GM23338 (cell line): ENCODE data around the gene FMO3.

Experiments used
- CREB1 ChIP-seq: fragments of 250-450 bp; sonication (Bioruptor Pico); IDR thresholded peaks from 2 replicates; pipeline ENCODE4 v1.5.0; 2020; ENCODE audit warnings: low read depth, mild to moderate bottlenecking, moderate library complexity
- ETS1 ChIP-seq: IDR thresholded peaks from 2 replicates; pipeline ENCODE4 v1.6.1; 2016; ENCODE audit warnings: antibody characterized with exemption
- EZH2 ChIP-seq: fragments of 200-600 bp; sonication (generic); IDR thresholded peaks from one replicate; pipeline ENCODE4 v1.8.0; 2017; ENCODE audit warnings: antibody characterized with exemption, mild to moderate bottlenecking, low read depth; ENCODE audit not compliant: unreplicated experiment
- EZH2phosphoT487 ChIP-seq: fragments of 200-600 bp; sonication (generic); IDR thresholded peaks from one replicate; pipeline ENCODE4 v1.8.1; 2018; ENCODE audit warnings: antibody characterized with exemption; ENCODE audit not compliant: unreplicated experiment
- JUNB ChIP-seq: IDR thresholded peaks from one replicate; pipeline ENCODE4 v1.6.1; 2016; ENCODE audit warnings: antibody characterized with exemption; ENCODE audit not compliant: unreplicated experiment
- NANOG ChIP-seq: IDR thresholded peaks from 2 replicates; pipeline ENCODE4 v1.6.1; 2016; ENCODE audit warnings: antibody characterized with exemption, borderline replicate concordance
- POLR2AphosphoS5 ChIP-seq: IDR thresholded peaks from 2 replicates; pipeline ENCODE4 v1.6.1; 2016; ENCODE audit warnings: antibody characterized with exemption, low read depth
- REST ChIP-seq: IDR thresholded peaks from one replicate; pipeline ENCODE4 v1.6.1; 2018; ENCODE audit warnings: antibody characterized with exemption; ENCODE audit not compliant: unreplicated experiment
- STAT1 ChIP-seq: IDR thresholded peaks from one replicate; pipeline ENCODE4 v1.6.1; 2016; ENCODE audit warnings: antibody characterized with exemption; ENCODE audit not compliant: unreplicated experiment
- ZNF114 ChIP-seq: fragments of 250-450 bp; sonication (Bioruptor Pico); IDR thresholded peaks from 2 replicates; pipeline ENCODE4 v1.5.0; 2020; ENCODE audit warnings: mild to moderate bottlenecking, moderate library complexity
- ZNF331 ChIP-seq: fragments of 250-450 bp; sonication (Bioruptor Pico); IDR thresholded peaks from 2 replicates; pipeline ENCODE4 v1.5.0; 2020; ENCODE audit warnings: low read depth, mild to moderate bottlenecking, moderate library complexity
- ZNF462 ChIP-seq: fragments of 250-450 bp; sonication (Bioruptor Pico); IDR thresholded peaks from 2 replicates; pipeline ENCODE4 v1.5.0; 2020; ENCODE audit warnings: mild to moderate bottlenecking, moderate library complexity
- TF ChIP-seq, protein P1 (sequence below), 2 experiments: fragments of 200-600 bp in 1 of 2; sonication (generic) in 1 of 2; conservative IDR thresholded peaks; 2 replicates each; pipeline versions ENCODE4 v1.5.1 to v1.6.1; 2016 to 2017; ENCODE audit warnings: antibody characterized with exemption in 2 of 2, low read depth in 2 of 2, mild to moderate bottlenecking in 2 of 2, moderate library complexity in 1 of 2

- TF ChIP-seq, protein P1, sequence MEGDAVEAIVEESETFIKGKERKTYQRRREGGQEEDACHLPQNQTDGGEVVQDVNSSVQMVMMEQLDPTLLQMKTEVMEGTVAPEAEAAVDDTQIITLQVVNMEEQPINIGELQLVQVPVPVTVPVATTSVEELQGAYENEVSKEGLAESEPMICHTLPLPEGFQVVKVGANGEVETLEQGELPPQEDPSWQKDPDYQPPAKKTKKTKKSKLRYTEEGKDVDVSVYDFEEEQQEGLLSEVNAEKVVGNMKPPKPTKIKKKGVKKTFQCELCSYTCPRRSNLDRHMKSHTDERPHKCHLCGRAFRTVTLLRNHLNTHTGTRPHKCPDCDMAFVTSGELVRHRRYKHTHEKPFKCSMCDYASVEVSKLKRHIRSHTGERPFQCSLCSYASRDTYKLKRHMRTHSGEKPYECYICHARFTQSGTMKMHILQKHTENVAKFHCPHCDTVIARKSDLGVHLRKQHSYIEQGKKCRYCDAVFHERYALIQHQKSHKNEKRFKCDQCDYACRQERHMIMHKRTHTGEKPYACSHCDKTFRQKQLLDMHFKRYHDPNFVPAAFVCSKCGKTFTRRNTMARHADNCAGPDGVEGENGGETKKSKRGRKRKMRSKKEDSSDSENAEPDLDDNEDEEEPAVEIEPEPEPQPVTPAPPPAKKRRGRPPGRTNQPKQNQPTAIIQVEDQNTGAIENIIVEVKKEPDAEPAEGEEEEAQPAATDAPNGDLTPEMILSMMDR (conservative IDR thresholded peaks at IDR 0.05; ENCODE audit: low read depth in 2 of 2): no peak
- TF ChIP-seq EZH2phosphoT487: no peak
- no peak for TF ChIP-seq POLR2AphosphoS5
- TF ChIP-seq EZH2: no peak
- no peak for TF ChIP-seq JUNB
- TF ChIP-seq REST: no peak
- no peak for TF ChIP-seq ETS1
- no peak for TF ChIP-seq CREB1 (CRISPR knock-in tag)
- TF ChIP-seq ZNF114 (CRISPR knock-in tag): no peak
- no peak for TF ChIP-seq STAT1
- TF ChIP-seq NANOG: no peak
- no peak for TF ChIP-seq ZNF331 (CRISPR knock-in tag)
- no peak for TF ChIP-seq ZNF462 (CRISPR knock-in tag)
Observed at GRCh38 chr1:171055966-171056643, 34.6 kb upstream of the FMO3 start.
